Fibroblast of upper back skin (primary cell): ENCODE results near the gene LILRB1.
"Not testable (repeated sequence)": the region's sequence is repeated elsewhere in the genome, so short reads cannot be mapped to it uniquely, and the experiment has no call there.

Source experiments
- DNase-seq: peaks from one replicate; pipeline ENCODE4 v3.0.0-alpha.2; 2013

LILRB1 gene

GRCh38 chr19:54667217-54667616, 36.9 kb downstream of the LILRB1 start:
- DNase-seq: no peak

GRCh38 chr19:54668353-54668752, 38.1 kb downstream of the LILRB1 start:
- DNase-seq: no peak

- no peak for DNase-seq
Observed at GRCh38 chr19:54670576-54671357, 40.5 kb downstream of the LILRB1 start.

GRCh38 chr19:54673222-54673621, 42.9 kb downstream of the LILRB1 start:
- DNase-seq: no peak

- no peak for DNase-seq
Observed at GRCh38 chr19:54674021-54674617, 43.8 kb downstream of the LILRB1 start.

GRCh38 chr19:54676210-54676834, 46.0 kb downstream of the LILRB1 start:
- peak; percentile 18 for DNase-seq

GRCh38 chr19:54677217-54677616, 46.9 kb downstream of the LILRB1 start:
- DNase-seq: no peak

- not testable (repeated sequence) for DNase-seq
Observed at GRCh38 chr19:54681596-54681995, 51.3 kb downstream of the LILRB1 start.

GRCh38 chr19:54682306-54682856, 52.1 kb downstream of the LILRB1 start:
- no peak for DNase-seq

GRCh38 chr19:54684527-54684926, 54.2 kb downstream of the LILRB1 start:
- no peak for DNase-seq
